GM12864 (cell line): ENCODE results near the gene PLD1.
"Not testable (repeated sequence)": the region's sequence is repeated elsewhere in the genome, so short reads cannot be mapped to it uniquely, and the experiment has no call there.

Source experiments
- DNase-seq: peaks from one replicate; pipeline ENCODE4 v3.0.0-alpha.2; 2011; ENCODE audit warnings: low read depth
- H3K4me3 ChIP-seq: 2 replicates; pipeline ENCODE4 v1.5.1; 2011; ENCODE audit warnings: mild to moderate bottlenecking, low read depth, low read length, control low read depth
- TF ChIP-seq, protein P1 (sequence below): IDR thresholded peaks from 2 replicates; pipeline ENCODE4 v1.5.1; 2011; ENCODE audit warnings: low read depth, mild to moderate bottlenecking, moderate library complexity, low read length, control low read depth, inconsistent platforms; ENCODE audit errors: missing control alignments

PLD1 gene

GRCh38 chr3:171564748-171565480 lies 245.4 kb downstream of the PLD1 start:
- no peak for DNase-seq
- TF ChIP-seq, protein P1, sequence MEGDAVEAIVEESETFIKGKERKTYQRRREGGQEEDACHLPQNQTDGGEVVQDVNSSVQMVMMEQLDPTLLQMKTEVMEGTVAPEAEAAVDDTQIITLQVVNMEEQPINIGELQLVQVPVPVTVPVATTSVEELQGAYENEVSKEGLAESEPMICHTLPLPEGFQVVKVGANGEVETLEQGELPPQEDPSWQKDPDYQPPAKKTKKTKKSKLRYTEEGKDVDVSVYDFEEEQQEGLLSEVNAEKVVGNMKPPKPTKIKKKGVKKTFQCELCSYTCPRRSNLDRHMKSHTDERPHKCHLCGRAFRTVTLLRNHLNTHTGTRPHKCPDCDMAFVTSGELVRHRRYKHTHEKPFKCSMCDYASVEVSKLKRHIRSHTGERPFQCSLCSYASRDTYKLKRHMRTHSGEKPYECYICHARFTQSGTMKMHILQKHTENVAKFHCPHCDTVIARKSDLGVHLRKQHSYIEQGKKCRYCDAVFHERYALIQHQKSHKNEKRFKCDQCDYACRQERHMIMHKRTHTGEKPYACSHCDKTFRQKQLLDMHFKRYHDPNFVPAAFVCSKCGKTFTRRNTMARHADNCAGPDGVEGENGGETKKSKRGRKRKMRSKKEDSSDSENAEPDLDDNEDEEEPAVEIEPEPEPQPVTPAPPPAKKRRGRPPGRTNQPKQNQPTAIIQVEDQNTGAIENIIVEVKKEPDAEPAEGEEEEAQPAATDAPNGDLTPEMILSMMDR, result no peak
- H3K4me3 ChIP-seq, result no peak overlapping the region

- H3K4me3 ChIP-seq, result no peak overlapping the region
- no peak for DNase-seq
- TF ChIP-seq, protein P1, result peak; percentile 9
These were observed 247.0 kb downstream of the PLD1 start for GRCh38 chr3:171563298-171563697.

GRCh38 chr3:171562459-171562858 lies 247.8 kb downstream of the PLD1 start:
- DNase-seq, H3K4me3 ChIP-seq: not testable (repeated sequence)

- peak; percentile 16 for DNase-seq
- TF ChIP-seq, protein P1, result no peak
- no peak overlapping the region for H3K4me3 ChIP-seq
These were observed 248.5 kb downstream of the PLD1 start for GRCh38 chr3:171561596-171562323.

- no peak for DNase-seq
- TF ChIP-seq, protein P1, result no peak
- no peak overlapping the region for H3K4me3 ChIP-seq
These were observed 250.7 kb downstream of the PLD1 start for GRCh38 chr3:171559586-171559985.

- no peak for DNase-seq
- H3K4me3 ChIP-seq, result no peak overlapping the region
- TF ChIP-seq, protein P1, result no peak
These were observed 252.0 kb downstream of the PLD1 start for GRCh38 chr3:171558188-171558696.

GRCh38 chr3:171557173-171557572 lies 253.1 kb downstream of the PLD1 start:
- DNase-seq, result no peak
- H3K4me3 ChIP-seq, result no peak overlapping the region
- TF ChIP-seq, protein P1, result no peak
